Panc1 (cell line): Measurements from ENCODE around the gene PHYH. TPM values are rescaled to one million over a fixed set of nuclear protein-coding genes. Genes with fewer than 3 reads are reported as not detected.

Source experiments
- ATAC-seq: fragments of 200-7000 bp; cut with Tn5 transposase; 2 replicates; pipeline ENCODE4 v1.9.1; 2020; ENCODE audit warnings: mild to moderate bottlenecking, moderate library complexity
- BruUV-seq: library from RNA; stranded (reverse); fragments of 400-500 nt; replicated peaks from 2 replicates; lab custom pipeline; 2021; lab: Mats Ljungman, UMichigan
- CTCF ChIA-PET: fragments of 300-600 bp; sonication (Branson Sonifier 250); formaldehyde crosslinking; loops from one replicate; lab custom pipeline; 2022; ENCODE audit warnings: antibody characterized with exemption; lab: Charles Lee
- POLR2A ChIA-PET: fragments of 300-600 bp; sonication (Branson Sonifier 250); formaldehyde crosslinking; loops from one replicate; lab custom pipeline; 2022; ENCODE audit warnings: antibody characterized with exemption; lab: Charles Lee
- DNase-seq: peaks from one replicate; pipeline ENCODE4 v3.0.0-alpha.2; 2010; ENCODE audit warnings: low read depth, low spot score
- H3K27ac ChIP-seq: 2 replicates; pipeline ENCODE4 v1.5.1; 2011; ENCODE audit warnings: mild to moderate bottlenecking, low read length, inconsistent platforms
- H3K27me3 ChIP-seq: fragments of 200-500 bp; sonication (Bioruptor generic); 2 replicates; pipeline ENCODE4 v1.6.0; 2014; ENCODE audit warnings: low read length, inconsistent platforms; ENCODE audit not compliant: control insufficient read depth, insufficient read depth
- H3K36me3 ChIP-seq: fragments of 200-500 bp; sonication (Bioruptor generic); 2 replicates; pipeline ENCODE4 v1.5.1; 2014; ENCODE audit warnings: inconsistent platforms, mild to moderate bottlenecking, low read length, moderate library complexity; ENCODE audit not compliant: control insufficient read depth, insufficient read depth
- H3K4me1 ChIP-seq: 2 replicates; pipeline ENCODE4 v1.5.1; 2011; ENCODE audit warnings: inconsistent platforms, mild to moderate bottlenecking, low read length, moderate library complexity; ENCODE audit not compliant: control insufficient read depth, insufficient read depth
- H3K4me3 ChIP-seq, 2 experiments: 2 replicates each; pipeline ENCODE4 v1.5.1; 2011 to 2012; ENCODE audit warnings: low read depth in 2 of 2, low read length in 2 of 2, mild to moderate bottlenecking in 2 of 2, inconsistent platforms in 1 of 2, moderate library complexity in 1 of 2
- H3K9me3 ChIP-seq: fragments of 200-500 bp; sonication (Bioruptor generic); 2 replicates; pipeline ENCODE4 v1.5.1; 2014; ENCODE audit warnings: low read depth, mild to moderate bottlenecking, inconsistent platforms, low read length, moderate library complexity; ENCODE audit not compliant: control insufficient read depth, insufficient read depth
- CTCF ChIP-seq: fragments of 450-650 bp; IDR thresholded peaks from 2 replicates; pipeline ENCODE4 v1.5.1; 2017; ENCODE audit warnings: mild to moderate bottlenecking
- POLR2AphosphoS5 ChIP-seq: IDR thresholded peaks from 2 replicates; pipeline ENCODE4 v1.6.1; 2012; ENCODE audit warnings: mild to moderate bottlenecking, low read depth, low read length, moderate library complexity
- REST ChIP-seq, 2 experiments: IDR thresholded peaks; 2 replicates each; pipeline ENCODE4 v1.6.1; 2011 to 2012; ENCODE audit warnings: low read depth in 2 of 2, control low read depth in 1 of 2, low read length in 1 of 2, mild to moderate bottlenecking in 1 of 2, moderate library complexity in 1 of 2; ENCODE audit not compliant: insufficient read depth in 1 of 2
- SIN3A ChIP-seq: IDR thresholded peaks from 2 replicates; pipeline ENCODE4 v1.6.1; 2012; ENCODE audit warnings: low read depth, mild to moderate bottlenecking, low read length, moderate library complexity, borderline replicate concordance; ENCODE audit not compliant: insufficient read depth
- TCF7L2 ChIP-seq: IDR thresholded peaks from 2 replicates; pipeline ENCODE4 v1.6.1; 2011; ENCODE audit warnings: mild to moderate bottlenecking, low read depth, low read length, inconsistent platforms
- in situ Hi-C: cut with HindIII; loops from 2 replicates; pipeline ENCODE4 v1.10.0; 2016; ENCODE audit warnings: low sequenced_read_pairs, low pct_unique_long_range_greater_than_20kb
- intact Hi-C: fragments of 100-400 bp; cut with micrococcal nuclease; formaldehyde crosslinking; loops from one replicate; pipeline ENCODE4 v1.10.0; 2022; ENCODE audit not compliant: unreplicated experiment
- total RNA-seq: library from RNA; stranded (reverse); gene quantifications from one replicate; pipeline ENCODE4 v1.2.1, GENCODE V29; 2021; ENCODE audit not compliant: unreplicated experiment

Gene PHYH
- total RNA-seq, 1 experiment from 2014 or later = 41.3 TPM

- CTCF ChIA-PET = no interaction called here
Measured at GRCh38 chr10:13337827-13338196, 37.9 kb upstream of the PHYH start.

GRCh38 chr10:13337128-13337826, 37.4 kb upstream of the PHYH start:
- ChIA-PET CTCF (no interaction called here), POLR2A (no interaction called here)
- ATAC-seq (no peak), DNase-seq (no peak)
- intact Hi-C loops = no loop called here
- H3K4me3 ChIP-seq = no peak overlapping the region
- no peaks in the 10 kb centered on the region for H3K9me3 ChIP-seq
- H3K27me3 ChIP-seq = no peaks in the 10 kb centered on the region
- in situ Hi-C loops = no loop called here
- H3K27ac ChIP-seq = no peak overlapping the region
- H3K36me3 ChIP-seq = peaks cover 2% of the 10 kb centered on the region; the same call in 1 of the 2 replicates
- no peaks in the 10 kb centered on the region for H3K4me1 ChIP-seq
- no peak for TF ChIP-seq POLR2AphosphoS5
- no peak for TF ChIP-seq SIN3A
- no peak for TF ChIP-seq CTCF
- TF ChIP-seq REST (IDR thresholded peaks at IDR 0.05; ENCODE audit: insufficient read depth in 1 of 2, low read depth in 2 of 2, low read length in 1 of 2) = no peak
- no peak for TF ChIP-seq TCF7L2
- BruUV-seq = no TSS peak

More at GRCh38 chr10:13337827-13338196, 37.9 kb upstream of the PHYH start:
- Histone ChIP-seq H3K9me3 (no peaks in the 10 kb centered on the region), H3K27me3 (no peaks in the 10 kb centered on the region), H3K36me3 (peaks cover 2% of the 10 kb centered on the region; the same call in 1 of the 2 replicates), H3K4me1 (no peaks in the 10 kb centered on the region), H3K4me3 (no peak overlapping the region), H3K27ac (no peak overlapping the region)
- TF ChIP-seq CTCF = no peak
- no peak for TF ChIP-seq TCF7L2
- intact Hi-C loops (no loop called here), in situ Hi-C loops (no loop called here)
- POLR2A ChIA-PET = no interaction called here
- ATAC-seq (no peak), DNase-seq (no peak)
- no TSS peak for BruUV-seq
